Esophagus squamous epithelium (tissue), 5 donors: Measurements from ENCODE around the gene LRBA. TPM values are rescaled to one million over a fixed set of nuclear protein-coding genes. Genes with fewer than 3 reads are reported as not detected.

Experiments
- DNase-seq: peaks from one replicate; lab custom pipeline; 2025; lab: John Stamatoyannopoulos, UW
- H3K27ac ChIP-seq, 4 donors: fragments of 200-600 bp; sonication (generic); one replicate each; pipeline ENCODE4 v1.5.1; 2016 to 2019; ENCODE audit warnings: mild to moderate bottlenecking in 1 of 4
- H3K27me3 ChIP-seq, 4 donors: fragments of 200-600 bp; sonication (generic); 1 replicate in 3 of 4; 2 replicates in 1 of 4; pipeline versions ENCODE4 v1.5.1 to v1.6.0; 2017 to 2021; ENCODE audit warnings: antibody characterized with exemption in 1 of 4
- H3K36me3 ChIP-seq, 3 donors: fragments of 200-600 bp; sonication (generic); one replicate each; pipeline ENCODE4 v1.5.1; 2016 to 2019
- H3K4me1 ChIP-seq, 3 donors: fragments of 200-600 bp; sonication (generic); one replicate each; pipeline ENCODE4 v1.5.1; 2017 to 2019
- H3K4me3 ChIP-seq, 4 donors: fragments of 200-600 bp; sonication (generic); 1 replicate in 3 of 4; 2 replicates in 1 of 4; pipeline ENCODE4 v1.5.1; 2016 to 2019; ENCODE audit warnings: mild to moderate bottlenecking in 2 of 4, moderate library complexity in 1 of 4
- H3K9me3 ChIP-seq, 3 donors: fragments of 200-600 bp; sonication (generic); one replicate each; pipeline ENCODE4 v1.5.1; 2016 to 2019
- CTCF ChIP-seq, 6 experiments: fragments of 450-650 bp in 4 of 6; fragments of 200-600 bp in 2 of 6; sonication (generic) in 2 of 6; IDR thresholded peaks; one replicate each; pipeline ENCODE4 v1.5.1; 2016 to 2019; ENCODE audit warnings: antibody characterized with exemption in 6 of 6, mild to moderate bottlenecking in 4 of 6, moderate library complexity in 4 of 6
- POLR2A ChIP-seq, 4 donors: fragments of 450-650 bp; IDR thresholded peaks; one replicate each; pipeline ENCODE4 v1.6.1; 2017; ENCODE audit warnings: antibody characterized with exemption in 4 of 4, mild to moderate bottlenecking in 4 of 4, moderate library complexity in 3 of 4
- WGBS, 2 donors: methylation state at CpG; one replicate each; pipeline ENCODE4 v1.1.5; 2018; 5-methylcytosine and 5-hydroxymethylcytosine counted together
- intact Hi-C: fragments of 100-400 bp; cut with DNase I; formaldehyde crosslinking; loops from one replicate; pipeline ENCODE4 v1.15.0; 2022
- total RNA-seq, 4 donors: library from RNA; depleted of rRNA; stranded (reverse); fragments of >200 nt; gene quantifications; one replicate each; pipeline ENCODE4 v1.1.0, GENCODE V29; 2016
- donor health status: DM: yes; HTN: yes; CAD: no.

LRBA gene
- total RNA-seq, 4 donors from 2014 or later: 54.7 to 91.8 (median 66.2) TPM

- no peaks in the 10 kb centered on the region for H3K4me1 ChIP-seq
- H3K4me3 ChIP-seq: no peak overlapping the region
- no peaks in the 10 kb centered on the region for H3K36me3 ChIP-seq
- no peak for DNase-seq
- no peaks in the 10 kb centered on the region for H3K9me3 ChIP-seq
- no peak overlapping the region for H3K27ac ChIP-seq
- no peaks in the 10 kb centered on the region for H3K27me3 ChIP-seq
- intact Hi-C loops: no loop called here
- TF ChIP-seq CTCF (IDR thresholded peaks at IDR 0.05): no peak
- TF ChIP-seq POLR2A (IDR thresholded peaks at IDR 0.05): no peak
Measured at GRCh38 chr4:150534818-150535217, 480.3 kb downstream of the LRBA start.

- Histone ChIP-seq H3K9me3 (no peaks in the 10 kb centered on the region), H3K27me3 (no peaks in the 10 kb centered on the region), H3K4me1 (no peaks in the 10 kb centered on the region), H3K36me3 (no peaks in the 10 kb centered on the region), H3K27ac (no peak overlapping the region), H3K4me3 (no peak overlapping the region)
- 84 to 91% methylated on average over 3 of the region's 3 CpGs for WGBS, 2 donors
- DNase-seq: no peak
- intact Hi-C loops: no loop called here
- TF ChIP-seq POLR2A (IDR thresholded peaks at IDR 0.05): no peak
- no peak for TF ChIP-seq CTCF (IDR thresholded peaks at IDR 0.05)
Measured at GRCh38 chr4:150533673-150534072, 481.4 kb downstream of the LRBA start.

GRCh38 chr4:150525321-150525868 lies 489.7 kb downstream of the LRBA start:
- DNase-seq: no peak
- H3K27me3 ChIP-seq: no peaks in the 10 kb centered on the region
- TF ChIP-seq CTCF (IDR thresholded peaks at IDR 0.05): no peak
- TF ChIP-seq POLR2A (IDR thresholded peaks at IDR 0.05): no peak
- H3K36me3 ChIP-seq: no peaks in the 10 kb centered on the region
- no peak overlapping the region for H3K27ac ChIP-seq
- no peak overlapping the region for H3K4me3 ChIP-seq
- WGBS, 2 donors: 71 to 72% methylated on average over 3 of the region's 3 CpGs
- no peaks in the 10 kb centered on the region for H3K9me3 ChIP-seq
- intact Hi-C loops: no loop called here
- H3K4me1 ChIP-seq: no peaks in the 10 kb centered on the region

- DNase-seq: no peak
- TF ChIP-seq CTCF (IDR thresholded peaks at IDR 0.05) (no peak), POLR2A (IDR thresholded peaks at IDR 0.05) (no peak)
- intact Hi-C loops: no loop called here
- no peaks in the 10 kb centered on the region for H3K27me3 ChIP-seq
- H3K27ac ChIP-seq: no peak overlapping the region
- 60 to 61% methylated on average over 3 of the region's 3 CpGs for WGBS, 2 donors
- no peaks in the 10 kb centered on the region for H3K4me1 ChIP-seq
- H3K4me3 ChIP-seq: no peak overlapping the region
- no peaks in the 10 kb centered on the region for H3K9me3 ChIP-seq
- H3K36me3 ChIP-seq: no peaks in the 10 kb centered on the region
Measured at GRCh38 chr4:150518559-150518958, 496.5 kb downstream of the LRBA start.

- no peaks in the 10 kb centered on the region for H3K9me3 ChIP-seq
- no peak for DNase-seq
- no peaks in the 10 kb centered on the region for H3K27me3 ChIP-seq
- H3K27ac ChIP-seq: no peak overlapping the region
- no peak overlapping the region for H3K4me3 ChIP-seq
- intact Hi-C loops: no loop called here
- no peaks in the 10 kb centered on the region for H3K4me1 ChIP-seq
- H3K36me3 ChIP-seq: no peaks in the 10 kb centered on the region
- 76 to 87% methylated on average over 1 of the region's 1 CpG for WGBS, 2 donors
- TF ChIP-seq CTCF (IDR thresholded peaks at IDR 0.05): no peak
- TF ChIP-seq POLR2A (IDR thresholded peaks at IDR 0.05): no peak
Measured at GRCh38 chr4:150515135-150515534, 499.9 kb downstream of the LRBA start.
